ENCODE measurements around the gene NAGPA. TPM values are rescaled to one million over a fixed set of nuclear protein-coding genes. Genes with fewer than 3 reads are reported as not detected.

NAGPA gene
- total and polyA plus RNA-seq, 4 experiments from 2014 or later = 30.7 to 36.8 (median 32.7) TPM

Other genes with a start within 250 kb of the NAGPA start
- not detected for gene SEPTIN12, start 245.6 kb downstream of the NAGPA start, total RNA-seq
- not detected for gene SEPTIN12, start 245.6 kb downstream of the NAGPA start, polyA plus RNA-seq
- gene SMIM22, start 238.6 kb downstream of the NAGPA start, total RNA-seq = not detected
- gene SMIM22, start 238.6 kb downstream of the NAGPA start, polyA plus RNA-seq = not detected
- gene ROGDI, start 231.3 kb downstream of the NAGPA start, total RNA-seq = 1 to 10 TPM; 9.7 to 9.9 TPM
- gene ROGDI, start 231.3 kb downstream of the NAGPA start, polyA plus RNA-seq = 10 to 100 TPM in 1 of 2 donors, 1 to 10 TPM in 1; 8.6 to 19.1 TPM
- 100 to 1,000 TPM; 117 to 121 TPM for gene GLYR1, start 186.6 kb downstream of the NAGPA start, total RNA-seq
- 10 to 100 TPM; 22.8 to 44.6 TPM for gene GLYR1, start 186.6 kb downstream of the NAGPA start, polyA plus RNA-seq
- 10 to 100 TPM; 40.4 to 42.7 TPM for gene UBN1, start 186.5 kb downstream of the NAGPA start, total RNA-seq
- 10 to 100 TPM in 1 of 2 donors, 1 to 10 TPM in 1; 6.0 to 17.5 TPM for gene UBN1, start 186.5 kb downstream of the NAGPA start, polyA plus RNA-seq
- gene PPL, start 96.8 kb downstream of the NAGPA start, total RNA-seq = not detected
- under 1 TPM in 1 of 2 donors, not detected in 1; 0.39 TPM for gene PPL, start 96.8 kb downstream of the NAGPA start, polyA plus RNA-seq
- not detected for gene SEC14L5, start 75.6 kb downstream of the NAGPA start, total RNA-seq
- not detected for gene SEC14L5, start 75.6 kb downstream of the NAGPA start, polyA plus RNA-seq
- gene C16orf89, start 32.0 kb upstream of the NAGPA start, total RNA-seq = not detected
- gene C16orf89, start 32.0 kb upstream of the NAGPA start, polyA plus RNA-seq = not detected
- gene ALG1, start 37.9 kb upstream of the NAGPA start, total RNA-seq = 10 to 100 TPM; 23.5 to 28.1 TPM
- gene ALG1, start 37.9 kb upstream of the NAGPA start, polyA plus RNA-seq = 10 to 100 TPM; 27.3 to 34.0 TPM
- 10 to 100 TPM; 10.9 to 13.2 TPM for gene EEF2KMT, start 63.9 kb upstream of the NAGPA start, total RNA-seq
- gene EEF2KMT, start 63.9 kb upstream of the NAGPA start, polyA plus RNA-seq = 10 to 100 TPM in 1 of 2 donors, 1 to 10 TPM in 1; 6.1 to 19.7 TPM